Loucy (cell line): ENCODE data around the gene ADM2.

Experiments
- H2AFZ ChIP-seq: fragments of 200-600 bp; sonication (generic); 2 replicates; pipeline ENCODE4 v1.6.0; 2016; ENCODE audit warnings: antibody characterized with exemption, mild to moderate bottlenecking, low read length, moderate library complexity
- H3F3A ChIP-seq: fragments of 200-600 bp; 2 replicates; pipeline ENCODE4 v1.6.0; 2016; ENCODE audit warnings: antibody characterized with exemption, low read depth, mild to moderate bottlenecking
- H3K27me3 ChIP-seq: fragments of 200-600 bp; sonication (generic); 2 replicates; pipeline ENCODE4 v1.6.1; 2014; ENCODE audit warnings: low read length, mild to moderate bottlenecking; ENCODE audit not compliant: insufficient read depth, poor library complexity, severe bottlenecking
- H3K36me3 ChIP-seq: fragments of 200-600 bp; sonication (generic); 2 replicates; pipeline ENCODE4 v1.6.1; 2016; ENCODE audit warnings: low read length; ENCODE audit not compliant: insufficient read depth
- H3K4me1 ChIP-seq: fragments of 200-600 bp; sonication (generic); 2 replicates; pipeline ENCODE4 v1.5.1; 2014; ENCODE audit warnings: low read length, mild to moderate bottlenecking; ENCODE audit not compliant: insufficient read depth, poor library complexity, severe bottlenecking
- H3K4me2 ChIP-seq: fragments of 200-600 bp; sonication (generic); 2 replicates; pipeline ENCODE4 v1.6.0; 2014; ENCODE audit warnings: antibody characterized with exemption, low read length, low read depth, mild to moderate bottlenecking; ENCODE audit not compliant: poor library complexity, severe bottlenecking
- H3K4me3 ChIP-seq: fragments of 200-600 bp; sonication (generic); 2 replicates; pipeline ENCODE4 v1.5.1; 2014; ENCODE audit warnings: low read length, mild to moderate bottlenecking, mixed read lengths; ENCODE audit not compliant: poor library complexity, severe bottlenecking
- H3K79me2 ChIP-seq: fragments of 200-600 bp; sonication (generic); 2 replicates; pipeline ENCODE4 v1.6.1; 2014; ENCODE audit warnings: low read length; ENCODE audit not compliant: insufficient read depth
- H3K9ac ChIP-seq: fragments of 200-600 bp; sonication (generic); 2 replicates; pipeline ENCODE4 v1.6.0; 2014; ENCODE audit warnings: mild to moderate bottlenecking, low read depth, low read length, moderate library complexity; ENCODE audit not compliant: poor library complexity, severe bottlenecking
- H3K9me2 ChIP-seq: fragments of 200-600 bp; sonication (generic); replicated peaks from 2 replicates; pipeline ENCODE4 v1.6.1; 2016; ENCODE audit warnings: low read depth, low read length, mixed read lengths
- H3K9me3 ChIP-seq: fragments of 200-600 bp; sonication (generic); 2 replicates; pipeline ENCODE4 v1.6.1; 2014; ENCODE audit warnings: mild to moderate bottlenecking, antibody characterized with exemption, low read length, low read depth; ENCODE audit not compliant: insufficient read depth
- H4K20me1 ChIP-seq: fragments of 200-600 bp; sonication (generic); 2 replicates; pipeline ENCODE4 v1.6.0; 2014; ENCODE audit warnings: antibody characterized with exemption, low read length, mild to moderate bottlenecking; ENCODE audit not compliant: insufficient read depth, poor library complexity, severe bottlenecking
- CTCF ChIP-seq: fragments of 200-600 bp; sonication (generic); conservative IDR thresholded peaks from 2 replicates; pipeline ENCODE4 v1.5.1; 2014; ENCODE audit warnings: mild to moderate bottlenecking, antibody characterized with exemption, low read length
- EZH2phosphoT487 ChIP-seq: fragments of 200-600 bp; IDR thresholded peaks from 2 replicates; pipeline ENCODE4 v1.6.1; 2018; ENCODE audit warnings: antibody characterized with exemption, mild to moderate bottlenecking, moderate library complexity, borderline replicate concordance

Gene ADM2

GRCh38 chr22:50460938-50461337, 20.4 kb upstream of the ADM2 start:
- Histone ChIP-seq H3K36me3 (peaks cover 95% of the 10 kb centered on the region; the same call in 1 of the 2 replicates), H4K20me1 (peaks cover 13% of the 10 kb centered on the region), H2AFZ (no peak overlapping the region), H3K4me2 (no peak overlapping the region), H3K9me2 (no peaks in the 10 kb centered on the region), H3K9me3 (no peaks in the 10 kb centered on the region), H3K9ac (no peak overlapping the region), H3K4me3 (no peak overlapping the region), H3F3A (no peaks in the 10 kb centered on the region), H3K79me2 (peaks cover 17% of the 10 kb centered on the region; the same call in 1 of the 2 replicates), H3K4me1 (no peaks in the 10 kb centered on the region), H3K27me3 (no peaks in the 10 kb centered on the region)
- TF ChIP-seq EZH2phosphoT487 (no peak), CTCF (no peak)

DNA sequence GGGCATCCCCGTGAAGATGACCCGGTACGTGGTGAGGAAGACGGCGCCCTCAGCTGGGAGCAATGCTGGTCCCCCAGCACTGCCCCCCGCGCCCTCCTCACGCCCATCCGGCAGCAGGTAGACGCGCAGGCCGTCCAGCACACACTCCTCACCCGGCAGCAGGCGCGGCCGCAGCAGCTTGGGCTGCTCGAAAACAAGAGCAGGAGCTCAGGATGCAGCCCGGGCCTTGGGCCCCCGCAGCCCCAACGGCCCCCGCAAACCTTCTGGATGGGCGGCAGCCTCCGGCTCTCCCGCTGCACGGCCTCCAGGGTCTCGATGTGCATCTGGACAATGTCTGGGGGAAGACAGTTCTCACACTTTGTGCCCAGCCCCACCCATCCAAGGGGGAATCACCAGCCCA, 19.8 kb upstream of the ADM2 start:
- Histone ChIP-seq H2AFZ (no peak overlapping the region), H3K36me3 (peaks cover 97% of the 10 kb centered on the region; the same call in 1 of the 2 replicates), H3K4me3 (no peak overlapping the region), H3K4me1 (no peaks in the 10 kb centered on the region), H3K9ac (no peak overlapping the region), H4K20me1 (peaks cover 12% of the 10 kb centered on the region), H3F3A (no peaks in the 10 kb centered on the region), H3K79me2 (peaks cover 23% of the 10 kb centered on the region; the same call in 1 of the 2 replicates), H3K9me3 (no peaks in the 10 kb centered on the region), H3K4me2 (no peak overlapping the region), H3K9me2 (no peaks in the 10 kb centered on the region), H3K27me3 (no peaks in the 10 kb centered on the region)
- no peak for TF ChIP-seq EZH2phosphoT487
- TF ChIP-seq CTCF: no peak

DNA sequence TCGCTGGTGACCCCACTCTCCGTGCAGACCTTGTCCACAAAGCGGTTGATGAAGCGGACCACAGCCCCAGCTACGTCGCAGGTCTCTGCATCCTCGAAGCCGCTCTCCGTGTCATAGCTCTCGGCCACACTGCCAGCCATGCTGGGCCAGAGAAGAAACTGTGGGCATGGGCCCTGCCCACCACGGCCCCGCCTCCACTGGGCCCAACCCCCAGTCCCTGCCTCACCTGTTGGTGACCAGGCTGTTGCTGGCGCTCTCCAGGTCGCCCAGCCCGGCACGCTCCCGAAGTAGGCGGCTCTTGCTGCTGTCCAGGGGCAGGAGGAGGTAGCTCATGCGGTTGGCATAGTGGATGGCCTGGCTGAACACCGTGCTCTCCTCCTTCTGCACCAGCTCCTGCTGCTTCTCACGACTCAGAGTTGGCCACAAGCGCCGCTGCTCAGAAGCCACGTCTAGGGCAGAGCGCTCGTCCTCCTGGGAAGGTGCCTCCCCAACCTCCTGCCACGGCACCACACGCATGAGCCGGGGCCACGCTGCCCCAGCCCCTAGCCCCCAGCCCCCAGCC, 19.3 kb upstream of the ADM2 start:
- Histone ChIP-seq H3K4me2 (no peak overlapping the region), H3K4me1 (peaks cover 5% of the 10 kb centered on the region), H3K4me3 (no peak overlapping the region), H3K36me3 (peaks cover 97% of the 10 kb centered on the region; the same call in 1 of the 2 replicates), H3K9me2 (no peaks in the 10 kb centered on the region), H3F3A (no peaks in the 10 kb centered on the region), H3K9me3 (no peaks in the 10 kb centered on the region), H3K79me2 (peaks cover 28% of the 10 kb centered on the region), H2AFZ (no peak overlapping the region), H4K20me1 (peaks cover 11% of the 10 kb centered on the region), H3K9ac (no peak overlapping the region), H3K27me3 (no peaks in the 10 kb centered on the region)
- no peak for TF ChIP-seq CTCF
- TF ChIP-seq EZH2phosphoT487: no peak
